ENCODE measurements around the gene EPG5.
"Not testable (repeated sequence)": the region's sequence is repeated elsewhere in the genome, so short reads cannot be mapped to it uniquely, and the experiment has no call there.

The EPG5 gene

DNA sequence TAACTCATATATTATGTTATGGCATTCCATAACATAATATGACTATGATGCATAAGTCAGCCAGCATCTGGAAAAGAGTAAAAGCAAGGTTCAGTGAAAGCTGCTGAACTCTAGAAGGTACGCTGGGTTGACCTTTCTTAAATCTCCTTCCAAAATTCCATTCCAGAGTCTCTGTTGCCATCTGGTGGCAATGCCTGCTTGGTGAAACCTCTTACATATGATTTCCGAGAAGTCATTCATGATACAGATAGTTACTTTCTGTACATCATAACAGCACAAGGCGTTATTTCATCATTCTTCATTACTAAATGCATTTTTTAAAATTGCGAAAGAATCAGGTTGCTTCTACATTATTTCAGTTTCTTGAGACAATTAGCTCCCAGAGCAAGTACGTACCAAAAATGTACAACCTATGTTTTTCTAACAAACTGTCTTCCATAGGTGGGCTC is 7.0 kb upstream of the EPG5 start:
- H2BK12ac ChIP-seq (ENCODE audit: low read length) = no peak overlapping the region
- no peak overlapping the region for H3K4me2 ChIP-seq (ENCODE audit: insufficient read depth, low read length, poor library complexity, severe bottlenecking)
- no peak overlapping the region for H2BK5ac ChIP-seq (ENCODE audit: low read length)
- H3K9me3 ChIP-seq (replicated peaks in 1 of 2; ENCODE audit: control insufficient read depth in 2 of 2, insufficient read depth in 1 of 2, low read depth in 1 of 2, low read length in 2 of 2) = no peaks in the 10 kb centered on the region
- peak overlapping the region; percentile 15 for H2AFZ ChIP-seq (ENCODE audit: low read length)
- DNase-seq (ENCODE audit: low spot score) = peak; percentile 41
- no peak overlapping the region for H3K18ac ChIP-seq (ENCODE audit: low read length)
- H3K4me3 ChIP-seq (ENCODE audit: low read length in 2 of 2) = no peak overlapping the region
- peaks cover 2% of the 10 kb centered on the region for H3K79me1 ChIP-seq (ENCODE audit: low read depth, low read length)
- H3K23ac ChIP-seq (ENCODE audit: low read depth, low read length, poor library complexity) = no peak overlapping the region
- no peak overlapping the region for H2AK5ac ChIP-seq (ENCODE audit: low read depth, low read length)
- H3K14ac ChIP-seq (ENCODE audit: low read length) = no peak overlapping the region
- no peak overlapping the region for H2BK15ac ChIP-seq (ENCODE audit: low read length)
- H3K27ac ChIP-seq (replicated peaks; ENCODE audit: low read length) = no peak overlapping the region
- no peak overlapping the region for H4K91ac ChIP-seq (ENCODE audit: low read depth, low read length, poor library complexity)
- H4K8ac ChIP-seq (ENCODE audit: low read depth, low read length) = no peak overlapping the region
- H3K36me3 ChIP-seq (replicated peaks in 1 of 2; ENCODE audit: control insufficient read depth in 2 of 2, insufficient read depth in 2 of 2, low read length in 2 of 2) = no peaks in the 10 kb centered on the region
- H3K4ac ChIP-seq (ENCODE audit: low read length) = no peak overlapping the region
- H2BK120ac ChIP-seq (ENCODE audit: low read depth, low read length) = no peak overlapping the region
- no CpG with 5 or more reads among the region's 5 CpGs for WGBS, 2 donors (ENCODE audit: extremely low coverage in 2 of 2, insufficient read length in 2 of 2, insufficient replicate concordance in 1 of 2)
- no peaks in the 10 kb centered on the region for H3K27me3 ChIP-seq (ENCODE audit: control insufficient read depth in 3 of 3, insufficient read depth in 3 of 3, low read depth in 1 of 3, low read length in 3 of 3)
- H3K9ac ChIP-seq (ENCODE audit: low read depth, low read length, poor library complexity) = no peak overlapping the region
- H3K4me1 ChIP-seq (ENCODE audit: control insufficient read depth in 2 of 2, insufficient read depth in 1 of 2, low read depth in 1 of 2, low read length in 2 of 2) = no peaks in the 10 kb centered on the region

DNA sequence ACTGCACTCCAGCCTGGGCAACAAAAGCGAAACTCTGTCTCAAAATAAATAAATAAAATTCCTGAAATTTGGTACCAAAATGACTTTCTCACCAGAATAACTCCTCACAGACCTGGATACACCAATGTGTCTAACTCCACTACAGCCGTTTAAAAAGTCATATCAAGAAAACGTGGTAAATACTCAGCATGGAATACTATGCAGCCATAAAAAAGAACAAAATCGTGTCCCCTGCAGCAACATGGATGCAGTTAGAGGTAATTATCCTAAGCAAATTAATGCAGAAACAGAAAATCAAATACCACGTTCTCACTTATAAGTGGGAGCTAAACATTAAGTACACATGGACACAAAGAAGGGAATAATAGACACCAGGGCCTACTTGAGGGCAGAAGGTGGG is 2.2 kb downstream of the EPG5 start:
- H3K27ac ChIP-seq (replicated peaks; ENCODE audit: low read length) = not testable (repeated sequence)

GRCh38 chr18:45962866-45963265 is 4.3 kb downstream of the EPG5 start:
- no peak overlapping the region for H3K23ac ChIP-seq (ENCODE audit: low read depth, low read length, poor library complexity)
- H2AFZ ChIP-seq (ENCODE audit: low read length) = no peak overlapping the region
- WGBS, 2 donors (ENCODE audit: extremely low coverage in 2 of 2, insufficient read length in 2 of 2, insufficient replicate concordance in 1 of 2) = no CpG with 5 or more reads among the region's 5 CpGs
- no peak overlapping the region for H2BK120ac ChIP-seq (ENCODE audit: low read depth, low read length)
- no peak overlapping the region for H3K4ac ChIP-seq (ENCODE audit: low read length)
- peaks cover 0 to 2% (median 0%) of the 10 kb centered on the region in 3 experiments for H3K27me3 ChIP-seq (ENCODE audit: control insufficient read depth in 3 of 3, insufficient read depth in 3 of 3, low read depth in 1 of 3, low read length in 3 of 3)
- no peak overlapping the region for H4K91ac ChIP-seq (ENCODE audit: low read depth, low read length, poor library complexity)
- H4K8ac ChIP-seq (ENCODE audit: low read depth, low read length) = no peak overlapping the region
- no peak overlapping the region for H3K4me2 ChIP-seq (ENCODE audit: insufficient read depth, low read length, poor library complexity, severe bottlenecking)
- H3K14ac ChIP-seq (ENCODE audit: low read length) = no peak overlapping the region
- H3K4me1 ChIP-seq (ENCODE audit: control insufficient read depth in 2 of 2, insufficient read depth in 1 of 2, low read depth in 1 of 2, low read length in 2 of 2) = no peaks in the 10 kb centered on the region
- H3K36me3 ChIP-seq (replicated peaks in 1 of 2; ENCODE audit: control insufficient read depth in 2 of 2, insufficient read depth in 2 of 2, low read length in 2 of 2) = peaks cover 0 to 5% of the 10 kb centered on the region in 2 donors
- no peak overlapping the region for H2BK5ac ChIP-seq (ENCODE audit: low read length)
- DNase-seq (ENCODE audit: low spot score) = no peak
- no peak overlapping the region for H3K27ac ChIP-seq (replicated peaks; ENCODE audit: low read length)
- no peak overlapping the region for H3K9ac ChIP-seq (ENCODE audit: low read depth, low read length, poor library complexity)
- H3K79me1 ChIP-seq (ENCODE audit: low read depth, low read length) = no peaks in the 10 kb centered on the region
- H3K4me3 ChIP-seq (ENCODE audit: low read length in 2 of 2) = no peak overlapping the region
- no peak overlapping the region for H2BK12ac ChIP-seq (ENCODE audit: low read length)
- no peak overlapping the region for H2AK5ac ChIP-seq (ENCODE audit: low read depth, low read length)
- H2BK15ac ChIP-seq (ENCODE audit: low read length) = no peak overlapping the region
- no peaks in the 10 kb centered on the region for H3K9me3 ChIP-seq (replicated peaks in 1 of 2; ENCODE audit: control insufficient read depth in 2 of 2, insufficient read depth in 1 of 2, low read depth in 1 of 2, low read length in 2 of 2)
- no peak overlapping the region for H3K18ac ChIP-seq (ENCODE audit: low read length)

More for the DNA sequence above, 2.2 kb downstream of the EPG5 start:
- H3K4me2 ChIP-seq (ENCODE audit: insufficient read depth, low read length, poor library complexity, severe bottlenecking); H2BK120ac ChIP-seq (ENCODE audit: low read depth, low read length); DNase-seq (ENCODE audit: low spot score); H3K9ac ChIP-seq (ENCODE audit: low read depth, low read length, poor library complexity); H3K14ac ChIP-seq (ENCODE audit: low read length); H3K4ac ChIP-seq (ENCODE audit: low read length); H2AFZ ChIP-seq (ENCODE audit: low read length); H4K8ac ChIP-seq (ENCODE audit: low read depth, low read length); H3K4me3 ChIP-seq (ENCODE audit: low read length in 2 of 2); H3K79me1 ChIP-seq (ENCODE audit: low read depth, low read length); H2BK12ac ChIP-seq (ENCODE audit: low read length); H4K91ac ChIP-seq (ENCODE audit: low read depth, low read length, poor library complexity); H3K18ac ChIP-seq (ENCODE audit: low read length); H3K36me3 ChIP-seq (replicated peaks in 1 of 2; ENCODE audit: control insufficient read depth in 2 of 2, insufficient read depth in 2 of 2, low read length in 2 of 2); H2BK5ac ChIP-seq (ENCODE audit: low read length); H3K27me3 ChIP-seq (ENCODE audit: control insufficient read depth in 3 of 3, insufficient read depth in 3 of 3, low read depth in 1 of 3, low read length in 3 of 3); H3K23ac ChIP-seq (ENCODE audit: low read depth, low read length, poor library complexity); H2BK15ac ChIP-seq (ENCODE audit: low read length); H3K9me3 ChIP-seq (replicated peaks in 1 of 2; ENCODE audit: control insufficient read depth in 2 of 2, insufficient read depth in 1 of 2, low read depth in 1 of 2, low read length in 2 of 2); H3K4me1 ChIP-seq (ENCODE audit: control insufficient read depth in 2 of 2, insufficient read depth in 1 of 2, low read depth in 1 of 2, low read length in 2 of 2); H2AK5ac ChIP-seq (ENCODE audit: low read depth, low read length): not testable (repeated sequence)
- no CpG with 5 or more reads among the region's 5 CpGs for WGBS, 2 donors (ENCODE audit: extremely low coverage in 2 of 2, insufficient read length in 2 of 2, insufficient replicate concordance in 1 of 2)

DNA sequence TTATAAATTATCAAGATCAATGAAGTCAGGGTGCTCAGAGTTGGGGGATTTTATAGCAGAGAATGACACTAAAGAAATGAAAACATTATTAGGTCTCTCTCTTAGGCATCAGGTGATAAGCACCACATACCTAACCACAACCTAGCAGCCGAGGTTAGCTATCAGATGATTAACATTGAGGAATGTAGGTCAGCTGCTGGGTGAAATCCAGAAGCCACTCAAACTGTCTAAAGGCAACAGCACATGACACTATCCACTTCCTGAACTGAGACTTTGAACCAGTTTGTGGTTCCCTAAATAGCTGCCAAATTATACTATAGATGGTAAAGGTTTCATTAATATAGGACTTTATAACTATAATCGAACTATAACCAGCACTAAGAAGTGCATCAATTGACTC is 4.7 kb downstream of the EPG5 start:
- Histone ChIP-seq H4K8ac (ENCODE audit: low read depth, low read length) (no peak overlapping the region), H2AFZ (ENCODE audit: low read length) (no peak overlapping the region), H3K4ac (ENCODE audit: low read length) (no peak overlapping the region), H3K79me1 (ENCODE audit: low read depth, low read length) (no peaks in the 10 kb centered on the region), H3K36me3 (replicated peaks in 1 of 2; ENCODE audit: control insufficient read depth in 2 of 2, insufficient read depth in 2 of 2, low read length in 2 of 2) (peaks cover 0 to 5% of the 10 kb centered on the region in 2 donors), H3K9me3 (replicated peaks in 1 of 2; ENCODE audit: control insufficient read depth in 2 of 2, insufficient read depth in 1 of 2, low read depth in 1 of 2, low read length in 2 of 2) (no peaks in the 10 kb centered on the region), H3K4me2 (ENCODE audit: insufficient read depth, low read length, poor library complexity, severe bottlenecking) (no peak overlapping the region), H3K4me3 (ENCODE audit: low read length in 2 of 2) (no peak overlapping the region), H3K4me1 (ENCODE audit: control insufficient read depth in 2 of 2, insufficient read depth in 1 of 2, low read depth in 1 of 2, low read length in 2 of 2) (peaks cover 0 to 1% of the 10 kb centered on the region in 2 donors), H2BK15ac (ENCODE audit: low read length) (no peak overlapping the region), H3K14ac (ENCODE audit: low read length) (no peak overlapping the region), H2AK5ac (ENCODE audit: low read depth, low read length) (no peak overlapping the region), H2BK120ac (ENCODE audit: low read depth, low read length) (no peak overlapping the region), H2BK12ac (ENCODE audit: low read length) (no peak overlapping the region), H3K23ac (ENCODE audit: low read depth, low read length, poor library complexity) (no peak overlapping the region), H4K91ac (ENCODE audit: low read depth, low read length, poor library complexity) (no peak overlapping the region), H3K18ac (ENCODE audit: low read length) (no peak overlapping the region), H3K27me3 (ENCODE audit: control insufficient read depth in 3 of 3, insufficient read depth in 3 of 3, low read depth in 1 of 3, low read length in 3 of 3) (no peaks in the 10 kb centered on the region), H2BK5ac (ENCODE audit: low read length) (no peak overlapping the region), H3K27ac (replicated peaks; ENCODE audit: low read length) (no peak overlapping the region), H3K9ac (ENCODE audit: low read depth, low read length, poor library complexity) (no peak overlapping the region)
- no CpG with 5 or more reads among the region's 2 CpGs for WGBS, 2 donors (ENCODE audit: extremely low coverage in 2 of 2, insufficient read length in 2 of 2, insufficient replicate concordance in 1 of 2)
- DNase-seq (ENCODE audit: low spot score) = no peak
